ENCODE results near the gene ITPKC. TPM values are rescaled to one million over a fixed set of nuclear protein-coding genes. Genes with fewer than 3 reads are reported as not detected.

The ITPKC gene
- total and polyA plus RNA-seq, 2 of the 13 experiments (the other 11 are each of a cell fraction or from before 2014, with no cell fraction given), result 6.9 to 11.2 TPM

GRCh38 chr19:40750874-40751537 lies 34.1 kb downstream of the ITPKC start, which contains the start of gene SNRPA (continued):
- TF ChIP-seq ZBTB40 (IDR thresholded peaks at IDR 0.05) (no peak), ZBTB40 (CRISPR knock-in tag; IDR thresholded peaks at IDR 0.05) (no peak), JUNB (CRISPR knock-in tag; IDR thresholded peaks at IDR 0.05; ENCODE audit: borderline replicate concordance) (no peak), ZMAT3 (CRISPR knock-in tag; conservative IDR thresholded peaks at IDR 0.05) (no peak), POLR2AphosphoS2 (IDR thresholded peaks at IDR 0.05; ENCODE audit: low read depth, low read length) (no peak), ZNF839 (CRISPR knock-in tag; IDR thresholded peaks at IDR 0.05; ENCODE audit: borderline replicate concordance) (no peak), TGIF2 (CRISPR knock-in tag; IDR thresholded peaks at IDR 0.05) (peak; percentile 62), CREB1 (IDR thresholded peaks at IDR 0.05) (no peak), CREB1 (CRISPR knock-in tag; IDR thresholded peaks at IDR 0.05) (no peak), CCAR2 (optimal IDR thresholded peaks at IDR 0.05; ENCODE audit: low read depth, low read length) (no peak), ZBTB1 (CRISPR knock-in tag; IDR thresholded peaks at IDR 0.05; ENCODE audit: borderline replicate concordance) (no peak), GMEB2 (CRISPR knock-in tag; IDR thresholded peaks at IDR 0.05; ENCODE audit: low read depth) (peak; percentile 37; the same call in 1 of the 2 replicates), SOX13 (IDR thresholded peaks at IDR 0.05) (no peak), SOX13 (CRISPR knock-in tag; conservative IDR thresholded peaks at IDR 0.05 in 1 of 2, IDR thresholded peaks at IDR 0.05 in 1 of 2) (0 out of 4 replicates have a peak, but pooled peaks of 1 of the 2 experiments have one; percentile 5), ARID3A (IDR thresholded peaks at IDR 0.05; ENCODE audit: low read depth, low read length) (no peak), ETS1 (CRISPR knock-in tag; IDR thresholded peaks at IDR 0.05) (peak; percentile 76; the same call in 1 of the 2 replicates)

Measured in HepG2 (cell line).